Mucosa of rectum (tissue), 2 donors: Measurements from ENCODE around the gene VAC14.

Experiments
- H3K27ac ChIP-seq, 2 donors: one replicate each; pipeline ENCODE4 v1.7.0; 2013; ENCODE audit warnings: inconsistent platforms in 2 of 2, low read depth in 2 of 2, low read length in 2 of 2
- H3K27me3 ChIP-seq, 2 donors: one replicate each; pipeline ENCODE4 v1.7.0; 2013; ENCODE audit warnings: low read length in 2 of 2; ENCODE audit not compliant: control insufficient read depth in 2 of 2, insufficient read depth in 2 of 2
- H3K36me3 ChIP-seq, 2 donors: one replicate each; pipeline ENCODE4 v1.7.0; 2013; ENCODE audit warnings: low read length in 2 of 2; ENCODE audit not compliant: control insufficient read depth in 2 of 2, insufficient read depth in 2 of 2
- H3K4me1 ChIP-seq, 2 donors: one replicate each; pipeline ENCODE4 v1.7.0; 2013; ENCODE audit warnings: low read length in 2 of 2, mild to moderate bottlenecking in 1 of 2; ENCODE audit not compliant: control insufficient read depth in 2 of 2, insufficient read depth in 2 of 2
- H3K4me3 ChIP-seq, 2 donors: one replicate each; pipeline ENCODE4 v1.7.0; 2013; ENCODE audit warnings: low read length in 2 of 2
- H3K9ac ChIP-seq, 2 donors: one replicate each; pipeline ENCODE4 v1.7.0; 2013; ENCODE audit warnings: low read length in 2 of 2, low read depth in 1 of 2, mild to moderate bottlenecking in 1 of 2
- H3K9me3 ChIP-seq, 2 donors: one replicate each; pipeline ENCODE4 v1.7.0; 2013; ENCODE audit warnings: low read length in 2 of 2; ENCODE audit not compliant: control insufficient read depth in 2 of 2
- donor health status: healthy.
- donor health status: Normal muscosa, but diverticular disease.

The VAC14 gene

DNA sequence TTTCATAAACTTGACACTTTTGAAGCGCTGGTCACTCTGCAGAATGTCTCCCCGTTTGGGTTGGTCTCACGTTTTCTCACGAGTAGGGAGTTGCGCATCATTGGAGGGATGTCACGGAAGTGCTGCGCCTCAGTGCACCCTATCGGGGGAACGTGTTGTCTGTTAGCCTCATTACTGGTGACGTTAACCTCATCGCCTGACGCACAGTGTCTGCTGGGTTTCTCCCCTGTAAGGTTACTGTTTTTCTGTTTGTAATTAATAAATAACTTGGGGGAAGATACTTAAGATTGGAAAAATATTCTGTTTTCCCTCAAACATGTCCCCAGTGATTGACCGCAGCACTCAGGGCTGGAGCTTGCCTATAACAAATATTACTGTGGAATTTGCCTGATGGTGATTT is 26.7 kb downstream of the VAC14 start:
- Histone ChIP-seq H3K27me3 (no peaks in the 10 kb centered on the region), H3K27ac (no peak overlapping the region), H3K9ac (no peak overlapping the region), H3K36me3 (peaks cover 13 to 33% of the 10 kb centered on the region in 2 donors), H3K4me1 (no peaks in the 10 kb centered on the region), H3K9me3 (no peaks in the 10 kb centered on the region), H3K4me3 (no peak overlapping the region)

GRCh38 chr16:70772493-70772892 is 28.5 kb downstream of the VAC14 start:
- Histone ChIP-seq H3K9ac (no peak overlapping the region), H3K27ac (no peak overlapping the region), H3K9me3 (no peaks in the 10 kb centered on the region), H3K27me3 (no peaks in the 10 kb centered on the region), H3K4me1 (no peaks in the 10 kb centered on the region), H3K4me3 (no peak overlapping the region), H3K36me3 (peaks cover 8 to 26% of the 10 kb centered on the region in 2 donors)

DNA sequence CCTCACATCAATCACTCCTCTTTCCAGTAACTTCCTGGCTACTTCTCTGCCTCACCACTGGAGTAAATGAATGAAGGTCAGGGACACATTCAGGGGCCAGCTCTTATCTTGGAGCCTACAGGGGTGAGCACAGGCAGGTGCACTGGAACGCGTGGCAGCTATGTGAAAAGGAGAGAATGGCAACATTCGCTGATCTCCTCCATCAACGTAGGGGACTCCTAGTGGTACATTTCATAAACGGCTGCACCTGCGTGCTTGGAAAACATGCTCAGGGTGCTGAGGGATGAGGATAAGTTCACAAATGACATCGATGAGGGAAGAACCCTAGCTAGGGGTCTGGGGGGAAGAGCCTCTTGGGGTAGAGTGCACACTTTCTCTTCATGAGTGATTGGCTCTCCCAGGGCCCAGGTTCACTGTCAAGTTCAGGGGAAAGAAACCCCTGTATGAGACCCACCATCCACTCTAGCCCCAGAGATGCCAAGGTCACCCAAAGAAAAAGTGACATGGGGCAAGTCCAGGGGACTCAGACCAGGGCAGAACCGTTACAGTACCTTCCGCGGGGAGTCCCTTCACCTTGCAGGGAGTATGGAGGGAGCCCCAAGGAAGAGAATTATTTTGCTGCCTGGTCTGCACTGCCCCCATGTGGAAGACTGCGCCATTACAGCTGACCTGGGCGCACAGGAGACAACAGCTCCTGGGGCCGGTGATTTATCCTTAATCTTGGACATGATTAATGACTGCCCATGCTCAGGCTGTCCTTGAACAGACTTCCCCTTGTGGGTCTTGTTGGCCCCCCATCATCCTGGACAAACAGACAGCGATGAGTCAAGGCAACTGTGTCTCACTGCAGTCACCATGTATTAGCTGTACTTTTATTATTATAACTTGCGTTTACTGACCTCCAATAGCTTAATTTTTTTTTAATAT is 30.1 kb downstream of the VAC14 start:
- H3K27me3 ChIP-seq = no peaks in the 10 kb centered on the region
- no peaks in the 10 kb centered on the region for H3K4me1 ChIP-seq
- no peak overlapping the region for H3K27ac ChIP-seq
- H3K36me3 ChIP-seq = peaks cover 5 to 26% of the 10 kb centered on the region in 2 donors
- no peak overlapping the region for H3K9ac ChIP-seq
- no peak overlapping the region for H3K4me3 ChIP-seq
- no peaks in the 10 kb centered on the region for H3K9me3 ChIP-seq

- H3K27me3 ChIP-seq = no peaks in the 10 kb centered on the region
- H3K4me1 ChIP-seq = no peaks in the 10 kb centered on the region
- no peaks in the 10 kb centered on the region for H3K9me3 ChIP-seq
- peaks cover 5 to 29% of the 10 kb centered on the region in 2 donors for H3K36me3 ChIP-seq
- no peak overlapping the region for H3K9ac ChIP-seq
- H3K27ac ChIP-seq = no peak overlapping the region
- no peak overlapping the region for H3K4me3 ChIP-seq
Measured at GRCh38 chr16:70770291-70770625, 30.7 kb downstream of the VAC14 start.

- Histone ChIP-seq H3K9ac (no peak overlapping the region), H3K36me3 (peaks cover 7 to 34% of the 10 kb centered on the region in 2 donors), H3K4me1 (no peaks in the 10 kb centered on the region), H3K27me3 (no peaks in the 10 kb centered on the region), H3K27ac (no peak overlapping the region), H3K9me3 (no peaks in the 10 kb centered on the region), H3K4me3 (no peak overlapping the region)
Measured at GRCh38 chr16:70769761-70770160, 31.2 kb downstream of the VAC14 start.

DNA sequence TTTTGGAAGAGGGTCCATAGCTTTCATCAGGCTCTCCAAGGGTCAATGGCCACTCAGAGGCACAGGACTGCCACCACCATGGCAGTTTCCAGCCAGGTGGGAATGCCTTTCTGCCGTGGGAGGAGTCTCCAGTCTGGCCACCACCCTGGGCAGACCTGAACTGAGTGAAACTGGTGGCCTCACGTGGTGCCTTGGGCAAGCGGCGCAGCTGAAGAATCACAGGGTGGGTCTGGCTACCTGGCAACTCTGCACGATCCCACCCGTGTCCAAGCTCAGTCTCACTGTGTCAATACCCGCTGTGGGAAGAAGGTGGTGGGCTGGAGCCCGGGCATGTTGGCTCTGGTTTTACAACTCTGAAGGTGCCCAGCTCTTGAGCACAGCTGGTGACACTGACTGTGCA is 31.8 kb downstream of the VAC14 start:
- Histone ChIP-seq H3K36me3 (peaks cover 4 to 36% of the 10 kb centered on the region in 2 donors), H3K27me3 (no peaks in the 10 kb centered on the region), H3K27ac (no peak overlapping the region), H3K4me1 (no peaks in the 10 kb centered on the region), H3K4me3 (no peak overlapping the region), H3K9me3 (no peaks in the 10 kb centered on the region), H3K9ac (no peak overlapping the region)

DNA sequence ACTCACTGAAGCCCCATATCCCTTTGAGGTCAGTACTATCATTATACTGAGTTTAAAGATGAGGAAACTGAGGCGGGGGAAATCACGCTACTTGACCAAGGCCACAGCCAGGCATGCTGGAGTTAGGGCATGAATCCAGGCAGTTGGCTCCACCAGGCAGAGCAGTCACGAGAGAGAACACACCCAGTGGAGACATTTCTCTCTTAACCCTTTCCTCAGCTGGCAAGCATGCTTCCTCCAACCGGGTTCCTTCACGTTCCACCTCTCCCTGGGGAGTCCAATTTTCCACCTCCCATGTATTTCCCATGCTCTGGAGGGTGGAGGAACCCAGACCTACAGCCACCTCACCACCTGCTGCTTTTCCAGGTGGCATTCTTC is 32.8 kb downstream of the VAC14 start:
- H3K4me1 ChIP-seq = no peaks in the 10 kb centered on the region
- H3K36me3 ChIP-seq = peaks cover 2 to 33% of the 10 kb centered on the region in 2 donors
- H3K27me3 ChIP-seq = no peaks in the 10 kb centered on the region
- no peak overlapping the region for H3K9ac ChIP-seq
- no peak overlapping the region for H3K4me3 ChIP-seq
- no peak overlapping the region for H3K27ac ChIP-seq
- H3K9me3 ChIP-seq = no peaks in the 10 kb centered on the region

GRCh38 chr16:70767377-70768202 is 33.4 kb downstream of the VAC14 start:
- H3K9ac ChIP-seq = no peak overlapping the region
- H3K9me3 ChIP-seq = no peaks in the 10 kb centered on the region
- no peaks in the 10 kb centered on the region for H3K4me1 ChIP-seq
- no peaks in the 10 kb centered on the region for H3K27me3 ChIP-seq
- H3K4me3 ChIP-seq = no peak overlapping the region
- no peak overlapping the region for H3K27ac ChIP-seq
- peaks cover 2 to 38% of the 10 kb centered on the region in 2 donors for H3K36me3 ChIP-seq

GRCh38 chr16:70766658-70767057 is 34.3 kb downstream of the VAC14 start:
- no peak overlapping the region for H3K9ac ChIP-seq
- H3K4me1 ChIP-seq = no peaks in the 10 kb centered on the region
- no peak overlapping the region for H3K4me3 ChIP-seq
- no peak overlapping the region for H3K27ac ChIP-seq
- H3K36me3 ChIP-seq = peaks cover 2 to 40% of the 10 kb centered on the region in 2 donors
- H3K27me3 ChIP-seq = no peaks in the 10 kb centered on the region
- no peaks in the 10 kb centered on the region for H3K9me3 ChIP-seq

DNA sequence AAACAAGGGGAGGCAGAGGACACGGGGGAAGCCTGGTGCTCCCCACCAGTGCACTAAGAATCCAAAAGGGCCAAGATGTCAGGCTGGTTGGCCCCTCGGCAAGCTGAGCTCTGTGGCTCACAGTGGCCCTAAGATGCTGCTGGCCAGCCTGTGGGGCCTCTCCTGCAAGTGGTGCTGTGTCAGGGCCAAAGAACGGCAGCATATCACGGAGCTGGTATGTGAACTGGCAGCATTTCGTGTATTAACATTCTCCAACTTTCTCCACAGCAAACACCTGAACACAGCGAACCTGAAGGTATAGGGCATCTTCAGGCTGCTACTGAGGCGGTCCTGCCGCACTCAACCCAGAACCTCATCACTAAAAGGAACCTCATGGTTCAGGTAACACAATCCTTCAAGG is 34.8 kb downstream of the VAC14 start:
- peaks cover 2 to 41% of the 10 kb centered on the region in 2 donors for H3K36me3 ChIP-seq
- H3K9me3 ChIP-seq = no peaks in the 10 kb centered on the region
- H3K4me3 ChIP-seq = no peak overlapping the region
- no peak overlapping the region for H3K27ac ChIP-seq
- H3K9ac ChIP-seq = no peak overlapping the region
- H3K27me3 ChIP-seq = no peaks in the 10 kb centered on the region
- peaks cover 1 to 3% of the 10 kb centered on the region in 2 donors for H3K4me1 ChIP-seq
